ENCODE results near the gene TMEM132C.

TMEM132C gene

DNA sequence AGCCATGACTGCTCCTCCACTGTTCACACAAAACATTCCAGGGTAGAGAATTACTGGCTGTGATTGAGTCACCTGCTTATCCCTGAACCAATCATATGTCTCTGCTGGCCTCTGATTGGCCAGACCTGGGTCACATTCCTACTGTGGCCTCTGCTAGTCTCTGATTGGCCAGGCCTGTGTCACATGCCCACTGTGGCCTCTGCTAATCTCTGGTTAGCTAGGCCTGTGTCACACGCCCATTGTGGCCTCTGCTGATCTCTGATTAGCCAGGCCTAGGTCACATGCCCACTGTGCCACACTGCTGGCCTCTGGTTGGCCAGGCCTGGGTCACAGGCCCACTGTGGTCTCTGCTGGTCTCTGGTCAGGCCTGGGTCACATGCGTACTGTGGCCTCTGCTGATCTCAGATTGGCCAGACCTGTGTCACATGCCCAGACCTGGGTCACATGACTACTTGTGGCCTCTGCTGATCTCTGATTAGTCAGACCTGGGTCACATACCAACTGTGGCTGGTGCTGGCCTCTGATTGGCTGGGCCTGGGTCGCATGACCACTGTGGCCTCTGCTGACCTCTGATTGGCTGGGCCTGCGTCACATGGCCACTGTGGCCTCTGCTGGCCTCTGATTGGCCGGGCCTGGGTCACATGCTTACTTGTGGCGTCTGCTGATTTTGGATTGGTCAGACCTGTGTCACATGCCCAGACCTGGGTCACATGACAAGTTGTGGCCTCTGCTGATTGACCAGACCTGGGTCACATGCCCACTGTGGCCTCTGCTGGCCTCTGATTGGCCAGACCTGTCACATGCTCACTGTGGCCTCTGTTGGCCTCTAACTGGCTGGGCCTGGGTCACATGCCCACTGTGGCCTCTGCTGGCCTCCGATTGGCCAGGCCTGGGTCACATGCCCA is 305.2 kb downstream of the TMEM132C start:
- Histone ChIP-seq H3K4me3 (ENCODE audit: low read depth, low read length) (no peak overlapping the region), H3K4me1 (ENCODE audit: control insufficient read depth, insufficient read depth, low read length) (no peaks in the 10 kb centered on the region), H3K36me3 (ENCODE audit: control insufficient read depth in 2 of 2, insufficient read depth in 1 of 2, low read length in 2 of 2) (no peaks in the 10 kb centered on the region), H3K27ac (ENCODE audit: extremely low read depth, low read depth, low read length) (no peak overlapping the region), H3K9me3 (ENCODE audit: control insufficient read depth, insufficient read depth, low read depth, low read length) (no peaks in the 10 kb centered on the region)
- CTCF ChIA-PET: no interaction called here
- POLR2A ChIA-PET: no interaction called here
- TF ChIP-seq ZNF776 (tag by site-specific recombination; IDR thresholded peaks at IDR 0.05; ENCODE audit: borderline replicate concordance) (no peak), WT1 (tag by site-specific recombination; IDR thresholded peaks at IDR 0.05) (no peak), YY1 (tag by site-specific recombination; IDR thresholded peaks at IDR 0.05) (no peak), ZIC2 (tag by site-specific recombination; IDR thresholded peaks at IDR 0.05) (no peak), ZNF510 (tag by site-specific recombination; IDR thresholded peaks at IDR 0.05; ENCODE audit: insufficient replicate concordance) (no peak), ZNF350 (tag by site-specific recombination; IDR thresholded peaks at IDR 0.05) (no peak), KLF10 (tag by site-specific recombination; IDR thresholded peaks at IDR 0.05) (no peak), SCRT1 (tag by site-specific recombination; IDR thresholded peaks at IDR 0.05; ENCODE audit: borderline replicate concordance) (no peak), GLI2 (tag by site-specific recombination; IDR thresholded peaks at IDR 0.05; ENCODE audit: borderline replicate concordance, low read depth) (no peak), ZNF112 (tag by site-specific recombination; IDR thresholded peaks at IDR 0.05) (no peak), ZNF843 (tag by site-specific recombination; IDR thresholded peaks at IDR 0.05) (no peak), ZNF37A (tag by site-specific recombination; IDR thresholded peaks at IDR 0.05) (no peak), EGR2 (tag by site-specific recombination; IDR thresholded peaks at IDR 0.05; ENCODE audit: low read depth) (no peak), ZNF362 (tag by site-specific recombination; IDR thresholded peaks at IDR 0.05) (no peak), ZNF335 (tag by site-specific recombination; conservative IDR thresholded peaks at IDR 0.05) (no peak), ZNF544 (tag by site-specific recombination; IDR thresholded peaks at IDR 0.05) (no peak)
- TF ChIP-seq, protein P1, sequence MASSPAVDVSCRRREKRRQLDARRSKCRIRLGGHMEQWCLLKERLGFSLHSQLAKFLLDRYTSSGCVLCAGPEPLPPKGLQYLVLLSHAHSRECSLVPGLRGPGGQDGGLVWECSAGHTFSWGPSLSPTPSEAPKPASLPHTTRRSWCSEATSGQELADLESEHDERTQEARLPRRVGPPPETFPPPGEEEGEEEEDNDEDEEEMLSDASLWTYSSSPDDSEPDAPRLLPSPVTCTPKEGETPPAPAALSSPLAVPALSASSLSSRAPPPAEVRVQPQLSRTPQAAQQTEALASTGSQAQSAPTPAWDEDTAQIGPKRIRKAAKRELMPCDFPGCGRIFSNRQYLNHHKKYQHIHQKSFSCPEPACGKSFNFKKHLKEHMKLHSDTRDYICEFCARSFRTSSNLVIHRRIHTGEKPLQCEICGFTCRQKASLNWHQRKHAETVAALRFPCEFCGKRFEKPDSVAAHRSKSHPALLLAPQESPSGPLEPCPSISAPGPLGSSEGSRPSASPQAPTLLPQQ (tag by site-specific recombination; IDR thresholded peaks at IDR 0.05): no peak

- H3K4me1 ChIP-seq (ENCODE audit: control insufficient read depth, insufficient read depth, low read length): no peaks in the 10 kb centered on the region
- H3K36me3 ChIP-seq (ENCODE audit: control insufficient read depth in 2 of 2, insufficient read depth in 1 of 2, low read length in 2 of 2): no peaks in the 10 kb centered on the region
- no peak overlapping the region for H3K27ac ChIP-seq (ENCODE audit: extremely low read depth, low read depth, low read length)
- ChIA-PET POLR2A (no interaction called here), CTCF (no interaction called here)
- H3K4me3 ChIP-seq (ENCODE audit: low read depth, low read length): no peak overlapping the region
- H3K9me3 ChIP-seq (ENCODE audit: control insufficient read depth, insufficient read depth, low read depth, low read length): no peaks in the 10 kb centered on the region
- TF ChIP-seq HOXD13 (CRISPR knock-in tag; IDR thresholded peaks at IDR 0.05; ENCODE audit: borderline replicate concordance) (no peak), ZNF10 (tag by site-specific recombination; IDR thresholded peaks at IDR 0.05) (no peak), MYNN (tag by site-specific recombination; IDR thresholded peaks at IDR 0.05; ENCODE audit: borderline replicate concordance) (no peak), ZNF423 (tag by site-specific recombination; IDR thresholded peaks at IDR 0.05) (no peak), ZNF184 (tag by site-specific recombination; IDR thresholded peaks at IDR 0.05) (no peak), ZEB2 (tag by site-specific recombination; IDR thresholded peaks at IDR 0.05) (no peak), ZNF449 (tag by site-specific recombination; IDR thresholded peaks at IDR 0.05) (no peak), ZNF830 (tag by site-specific recombination; IDR thresholded peaks at IDR 0.05; ENCODE audit: low read depth) (no peak), KLF7 (tag by site-specific recombination; IDR thresholded peaks at IDR 0.05; ENCODE audit: borderline replicate concordance) (no peak), ZNF561 (tag by site-specific recombination; IDR thresholded peaks at IDR 0.05; ENCODE audit: borderline replicate concordance) (no peak), TSHZ1 (tag by site-specific recombination; IDR thresholded peaks at IDR 0.05; ENCODE audit: borderline replicate concordance) (no peak), ZNF560 (tag by site-specific recombination; IDR thresholded peaks at IDR 0.05; ENCODE audit: borderline replicate concordance) (no peak)
These were observed 306.9 kb downstream of the TMEM132C start for GRCh38 chr12:128573907-128574306.

Measured in HEK293 (cell line).